Fibroblast of skin of scalp (primary cell): ENCODE measurements around the gene SHB.

Experiments used
- DNase-seq: peaks from one replicate; pipeline ENCODE4 v3.0.0-alpha.2; 2013

Gene SHB

GRCh38 chr9:37986001-37986400 lies 83.0 kb downstream of the SHB start:
- DNase-seq = no peak

- peak; percentile 81 for DNase-seq
Observed at GRCh38 chr9:37984672-37985611, 84.1 kb downstream of the SHB start.

- no peak for DNase-seq
Observed at GRCh38 chr9:37984278-37984671, 84.8 kb downstream of the SHB start.

GRCh38 chr9:37983381-37984067 lies 85.5 kb downstream of the SHB start:
- no peak for DNase-seq

GRCh38 chr9:37979844-37980243 lies 89.2 kb downstream of the SHB start:
- DNase-seq = no peak

GRCh38 chr9:37978983-37979382 lies 90.0 kb downstream of the SHB start:
- DNase-seq = no peak

- DNase-seq = no peak
Observed at GRCh38 chr9:37978481-37978864, 90.6 kb downstream of the SHB start.

- no peak for DNase-seq
Observed at GRCh38 chr9:37977851-37978480, 91.1 kb downstream of the SHB start.

- peak; percentile 75 for DNase-seq
Observed at GRCh38 chr9:37976714-37977477, 92.1 kb downstream of the SHB start.

GRCh38 chr9:37975639-37976038 lies 93.4 kb downstream of the SHB start:
- DNase-seq = no peak

GRCh38 chr9:37974506-37975173 lies 94.4 kb downstream of the SHB start:
- DNase-seq = no peak

- DNase-seq = no peak
Observed at GRCh38 chr9:37972351-37972848, 96.6 kb downstream of the SHB start.

GRCh38 chr9:37971691-37972090 lies 97.3 kb downstream of the SHB start:
- DNase-seq = no peak

- no peak for DNase-seq
Observed at GRCh38 chr9:37971108-37971459, 97.9 kb downstream of the SHB start.

- DNase-seq = no peak
Observed at GRCh38 chr9:37970301-37971107, 98.5 kb downstream of the SHB start.

- no peak for DNase-seq
Observed at GRCh38 chr9:37969558-37970300, 99.3 kb downstream of the SHB start.

- peak; percentile 29 for DNase-seq
Observed at GRCh38 chr9:37969130-37969529, 99.9 kb downstream of the SHB start.

- DNase-seq = peak; percentile 74
Observed at GRCh38 chr9:37968228-37968701, 100.8 kb downstream of the SHB start.

- DNase-seq = no peak
Observed at GRCh38 chr9:37967761-37968080, 101.3 kb downstream of the SHB start.

GRCh38 chr9:37967014-37967760 lies 101.8 kb downstream of the SHB start:
- DNase-seq = no peak
